Stimulated activated memory B cell treated with anti-CD40 and anti-IgM and Interleukin-4, amounts not matched to agents 10 μg/mL and 1 μg/mL and 100 μg/mL, for 72 hours (primary cell): ENCODE results near the gene C6orf62.
"Not testable (repeated sequence)": the region's sequence is repeated elsewhere in the genome, so short reads cannot be mapped to it uniquely, and the experiment has no call there.

Experiments used
- ATAC-seq: fragments of 150-1000 bp; cut with Tn5 transposase; 2 replicates; pipeline ENCODE4 v1.10.0; 2021
- H3K27ac Mint-ChIP-seq: one replicate; pipeline ENCODE4 v1.8.0; 2022; ENCODE audit warnings: mild to moderate bottlenecking, mixed read lengths
- H3K27me3 Mint-ChIP-seq: one replicate; pipeline ENCODE4 v1.8.0; 2022; ENCODE audit warnings: mixed read lengths
- H3K36me3 Mint-ChIP-seq: one replicate; pipeline ENCODE4 v1.8.0; 2022; ENCODE audit warnings: mixed read lengths
- H3K4me1 Mint-ChIP-seq: one replicate; pipeline ENCODE4 v1.8.0; 2022; ENCODE audit warnings: mixed read lengths
- H3K4me3 Mint-ChIP-seq: one replicate; pipeline ENCODE4 v1.8.0; 2022; ENCODE audit warnings: mild to moderate bottlenecking, moderate library complexity, mixed read lengths
- H3K9me3 Mint-ChIP-seq: one replicate; pipeline ENCODE4 v1.8.0; 2022; ENCODE audit warnings: mixed read lengths

Gene C6orf62

GRCh38 chr6:24721461-24722215, 2.7 kb upstream of the C6orf62 start:
- Mint-ChIP-seq H3K4me3 (peak overlapping the region; percentile 100), H3K27ac (peak overlapping the region; percentile 99), H3K4me1 (peaks cover 28% of the 10 kb centered on the region), H3K27me3 (no peaks in the 10 kb centered on the region), H3K36me3 (peaks cover 34% of the 10 kb centered on the region), H3K9me3 (no peaks in the 10 kb centered on the region)
- peak; percentile 81 for ATAC-seq

GRCh38 chr6:24720604-24721460, 1.9 kb upstream of the C6orf62 start:
- H3K27me3 Mint-ChIP-seq = no peaks in the 10 kb centered on the region
- ATAC-seq = peak; percentile 95
- H3K27ac Mint-ChIP-seq = peak overlapping the region; percentile 99
- H3K4me1 Mint-ChIP-seq = peaks cover 37% of the 10 kb centered on the region
- peak overlapping the region; percentile 100 for H3K4me3 Mint-ChIP-seq
- peaks cover 37% of the 10 kb centered on the region for H3K36me3 Mint-ChIP-seq
- no peaks in the 10 kb centered on the region for H3K9me3 Mint-ChIP-seq

GRCh38 chr6:24720131-24720603, 1.2 kb upstream of the C6orf62 start:
- Mint-ChIP-seq H3K36me3 (peaks cover 43% of the 10 kb centered on the region), H3K27ac (peak overlapping the region; percentile 99), H3K27me3 (no peaks in the 10 kb centered on the region), H3K4me3 (peak overlapping the region; percentile 100), H3K4me1 (peaks cover 43% of the 10 kb centered on the region), H3K9me3 (no peaks in the 10 kb centered on the region)
- ATAC-seq = peak; percentile 48

GRCh38 chr6:24718449-24719124, 367 bp downstream of the C6orf62 start:
- Mint-ChIP-seq H3K4me3 (peak overlapping the region; percentile 100), H3K9me3 (no peaks in the 10 kb centered on the region), H3K27me3 (no peaks in the 10 kb centered on the region), H3K27ac (peak overlapping the region; percentile 99), H3K36me3 (peaks cover 55% of the 10 kb centered on the region), H3K4me1 (peaks cover 43% of the 10 kb centered on the region)
- ATAC-seq = no peak

- H3K9me3 Mint-ChIP-seq, H3K27me3 Mint-ChIP-seq, H3K4me3 Mint-ChIP-seq, H3K27ac Mint-ChIP-seq, ATAC-seq: not testable (repeated sequence)
- Mint-ChIP-seq H3K4me1 (peaks cover 57% of the 10 kb centered on the region), H3K36me3 (peaks cover 68% of the 10 kb centered on the region)
Observed at GRCh38 chr6:24716602-24717148, 2.3 kb downstream of the C6orf62 start.

GRCh38 chr6:24710519-24711303, 8.2 kb downstream of the C6orf62 start:
- no peaks in the 10 kb centered on the region for H3K27me3 Mint-ChIP-seq
- H3K36me3 Mint-ChIP-seq = peaks cover 71% of the 10 kb centered on the region
- peak overlapping the region; percentile 20 for H3K4me3 Mint-ChIP-seq
- H3K4me1 Mint-ChIP-seq = peaks cover 41% of the 10 kb centered on the region
- H3K9me3 Mint-ChIP-seq = no peaks in the 10 kb centered on the region
- H3K27ac Mint-ChIP-seq = peak overlapping the region; percentile 29
- ATAC-seq = no peak

GRCh38 chr6:24709014-24709711, 9.8 kb downstream of the C6orf62 start:
- no peaks in the 10 kb centered on the region for H3K27me3 Mint-ChIP-seq
- no peak overlapping the region for H3K27ac Mint-ChIP-seq
- peaks cover 36% of the 10 kb centered on the region for H3K4me1 Mint-ChIP-seq

GRCh38 chr6:24708612-24709011, 10.3 kb downstream of the C6orf62 start:
- Mint-ChIP-seq H3K4me3 (no peak overlapping the region), H3K4me1 (peaks cover 42% of the 10 kb centered on the region), H3K9me3 (no peaks in the 10 kb centered on the region), H3K27ac (no peak overlapping the region), H3K36me3 (peaks cover 70% of the 10 kb centered on the region), H3K27me3 (no peaks in the 10 kb centered on the region)
- no peak for ATAC-seq

More at GRCh38 chr6:24709014-24709711, 9.8 kb downstream of the C6orf62 start:
- Mint-ChIP-seq H3K4me3 (no peak overlapping the region), H3K9me3 (no peaks in the 10 kb centered on the region), H3K36me3 (peaks cover 70% of the 10 kb centered on the region)
- no peak for ATAC-seq

- no peak for ATAC-seq
- Mint-ChIP-seq H3K27me3 (no peaks in the 10 kb centered on the region), H3K4me1 (peaks cover 34% of the 10 kb centered on the region), H3K4me3 (no peak overlapping the region), H3K36me3 (peaks cover 63% of the 10 kb centered on the region), H3K9me3 (no peaks in the 10 kb centered on the region), H3K27ac (no peak overlapping the region)
Observed at GRCh38 chr6:24704468-24704867, 14.5 kb downstream of the C6orf62 start.

GRCh38 chr6:24702720-24703282, 16.2 kb downstream of the C6orf62 start:
- Mint-ChIP-seq H3K27ac (peak overlapping the region; percentile 38), H3K36me3 (peaks cover 62% of the 10 kb centered on the region), H3K4me1 (peaks cover 34% of the 10 kb centered on the region), H3K27me3 (no peaks in the 10 kb centered on the region), H3K4me3 (no peak overlapping the region), H3K9me3 (no peaks in the 10 kb centered on the region)
- no peak for ATAC-seq

- Mint-ChIP-seq H3K4me1 (peaks cover 32% of the 10 kb centered on the region), H3K27me3 (no peaks in the 10 kb centered on the region), H3K27ac (peak overlapping the region; percentile 49), H3K4me3 (no peak overlapping the region), H3K9me3 (no peaks in the 10 kb centered on the region), H3K36me3 (peaks cover 37% of the 10 kb centered on the region)
- ATAC-seq = no peak
Observed at GRCh38 chr6:24699521-24700359, 19.2 kb downstream of the C6orf62 start.

GRCh38 chr6:24696097-24696496, 22.9 kb downstream of the C6orf62 start:
- ATAC-seq = no peak
- Mint-ChIP-seq H3K27me3 (no peaks in the 10 kb centered on the region), H3K4me1 (peaks cover 11% of the 10 kb centered on the region), H3K27ac (no peak overlapping the region), H3K36me3 (peaks cover 19% of the 10 kb centered on the region), H3K9me3 (no peaks in the 10 kb centered on the region), H3K4me3 (no peak overlapping the region)

GRCh38 chr6:24695635-24696034, 23.3 kb downstream of the C6orf62 start:
- peaks cover 14% of the 10 kb centered on the region for H3K36me3 Mint-ChIP-seq
- H3K27me3 Mint-ChIP-seq, H3K4me1 Mint-ChIP-seq, H3K9me3 Mint-ChIP-seq, H3K27ac Mint-ChIP-seq, H3K4me3 Mint-ChIP-seq: not testable (repeated sequence)
- peak; percentile 58 for ATAC-seq
